NCI-H1092 (cell line): ENCODE measurements around the gene EGR1.
A peak's percentile ranks its signal among the peaks of the same experiment; 100 is the strongest.

Experiments
- DNase-seq: peaks from one replicate; lab custom pipeline; 2025; lab: John Stamatoyannopoulos, UW

EGR1 gene

GRCh38 chr5:138453590-138453989 lies 11.7 kb upstream of the EGR1 start:
- DNase-seq, result no peak

GRCh38 chr5:138454121-138454520 lies 11.2 kb upstream of the EGR1 start:
- no peak for DNase-seq

GRCh38 chr5:138455232-138455930 lies 9.9 kb upstream of the EGR1 start:
- no peak for DNase-seq

- DNase-seq, result no peak
Measured at GRCh38 chr5:138457531-138458275, 7.6 kb upstream of the EGR1 start.

GRCh38 chr5:138458384-138458783 lies 6.9 kb upstream of the EGR1 start:
- DNase-seq, result no peak

GRCh38 chr5:138458856-138459255 lies 6.4 kb upstream of the EGR1 start:
- no peak for DNase-seq

GRCh38 chr5:138459311-138459933 lies 5.9 kb upstream of the EGR1 start:
- no peak for DNase-seq

GRCh38 chr5:138460032-138460693 lies 5.1 kb upstream of the EGR1 start:
- DNase-seq, result no peak

- no peak for DNase-seq
Measured at GRCh38 chr5:138461343-138462125, 3.7 kb upstream of the EGR1 start.

GRCh38 chr5:138463419-138464007 lies 1.8 kb upstream of the EGR1 start:
- no peak for DNase-seq

- peak; percentile 87 for DNase-seq
Measured at GRCh38 chr5:138464008-138464387, 1.3 kb upstream of the EGR1 start.

GRCh38 chr5:138464388-138465260 lies 655 bp upstream of the EGR1 start:
- peak; percentile 95 for DNase-seq

GRCh38 chr5:138466125-138466899 lies 1.0 kb downstream of the EGR1 start:
- DNase-seq, result no peak

- DNase-seq, result no peak
Measured at GRCh38 chr5:138466900-138467710, 1.8 kb downstream of the EGR1 start.

- no peak for DNase-seq
Measured at GRCh38 chr5:138467711-138468132, 2.4 kb downstream of the EGR1 start.

- no peak for DNase-seq
Measured at GRCh38 chr5:138468133-138468965, 3.1 kb downstream of the EGR1 start.

- no peak for DNase-seq
Measured at GRCh38 chr5:138468966-138469539, 3.8 kb downstream of the EGR1 start.
